Neural progenitor cell (in vitro differentiated cells): ENCODE measurements around the gene FMNL2.

Source experiments
- CTCF ChIP-seq: fragments of 200-600 bp; sonication (generic); IDR thresholded peaks from 2 replicates; pipeline ENCODE4 v1.5.1; 2017; ENCODE audit warnings: antibody characterized with exemption, mild to moderate bottlenecking
- EZH2 ChIP-seq: fragments of 200-600 bp; sonication (generic); IDR thresholded peaks from 2 replicates; pipeline ENCODE4 v1.6.1; 2017; ENCODE audit warnings: antibody characterized with exemption, mild to moderate bottlenecking, moderate library complexity
- EZH2phosphoT487 ChIP-seq: fragments of 200-600 bp; sonication (generic); IDR thresholded peaks from 2 replicates; pipeline ENCODE4 v1.6.1; 2017; ENCODE audit warnings: antibody characterized with exemption

- TF ChIP-seq CTCF (no peak), EZH2 (no peak), EZH2phosphoT487 (no peak)
Measured at GRCh38 chr2:152465541-152465940, 130.6 kb downstream of the FMNL2 start.
